GM18870 (cell line): ENCODE data around the gene KRT72.

Experiments used
- ATAC-seq: cut with Tn5 transposase; IDR thresholded peaks from one replicate; pipeline ENCODE4 v1.9.1; 2021; ENCODE audit warnings: moderate library complexity; ENCODE audit not compliant: unreplicated experiment

The KRT72 gene

DNA sequence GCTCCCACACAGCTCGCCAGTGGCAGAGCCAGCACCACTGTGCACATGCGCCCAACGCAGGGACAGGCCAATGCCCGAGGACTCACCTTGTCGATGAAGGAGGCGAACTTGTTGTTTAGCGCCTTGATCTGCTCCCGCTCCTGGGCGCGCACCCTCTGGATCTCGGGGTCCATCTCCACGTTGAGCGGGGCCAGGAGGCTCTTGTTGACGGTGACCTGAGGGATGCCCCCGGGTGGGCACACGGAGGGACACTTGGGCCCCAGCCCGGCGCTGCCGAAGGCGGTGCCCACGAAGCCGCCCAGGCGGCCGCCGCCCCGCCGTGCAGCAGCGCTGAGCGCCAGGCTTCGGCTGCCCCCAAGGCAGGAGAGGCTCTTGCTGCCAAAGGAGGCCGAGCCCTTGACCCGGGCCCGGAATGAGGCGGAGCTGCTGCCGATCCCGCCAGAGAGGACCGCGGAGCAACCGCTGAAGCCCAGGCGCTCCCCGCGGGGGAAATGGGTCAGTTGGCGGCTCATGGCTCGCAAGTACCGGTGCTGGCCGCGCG is at the start of gene KRT72:
Gene KRT72, minus strand, starts transcription at position 523 of the 541 bp plus-strand sequence. Its CDS starts 11 bp downstream, at position 512.
- no peak for ATAC-seq

DNA sequence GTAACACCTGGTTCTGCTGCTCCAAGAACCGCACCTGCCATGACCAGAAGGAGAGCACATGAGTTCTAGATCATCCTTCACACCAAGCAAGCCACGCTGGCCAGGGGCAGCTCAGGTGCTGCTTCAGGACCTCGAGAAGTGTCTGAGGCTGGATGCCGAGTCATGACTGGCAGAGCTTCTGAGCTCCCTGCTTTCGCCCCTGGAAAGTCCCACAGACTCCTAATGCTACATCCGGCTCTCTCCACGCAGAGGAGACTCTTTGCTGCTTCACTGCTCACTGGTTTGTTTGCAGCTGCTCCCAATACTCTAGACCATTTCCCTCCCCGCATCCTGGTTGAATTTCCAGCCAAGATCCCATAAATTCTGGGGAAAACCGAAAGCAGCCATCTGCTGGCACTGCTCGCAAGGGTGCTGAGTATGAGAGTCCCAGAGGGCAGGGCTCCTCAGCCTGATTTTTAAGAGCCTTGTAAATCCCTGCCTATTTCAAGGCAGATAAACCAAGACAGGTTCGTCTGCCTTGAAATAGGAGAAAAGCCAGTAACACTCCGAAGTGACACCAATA is 49.3 kb upstream of the KRT72 start:
- ATAC-seq: no peak

DNA sequence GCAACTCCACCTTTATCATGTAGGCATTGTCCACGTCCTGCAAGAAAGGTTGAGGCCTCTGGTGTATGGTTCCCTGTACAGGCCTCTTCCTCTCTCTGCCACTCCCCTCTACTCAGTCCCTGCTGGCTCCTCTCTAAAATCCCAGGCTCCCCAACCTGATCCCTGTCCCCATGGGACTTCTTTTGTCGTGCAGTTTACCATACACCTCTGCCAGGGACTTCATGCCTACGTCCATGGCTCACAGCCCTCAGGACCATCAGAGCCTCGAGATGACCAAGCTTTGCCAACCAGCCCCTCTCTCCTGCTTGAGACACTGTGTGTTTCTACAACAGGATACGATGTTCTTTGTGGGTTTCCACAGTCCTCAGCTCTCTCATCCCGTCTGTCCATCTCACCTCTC is 47.8 kb upstream of the KRT72 start:
- no peak for ATAC-seq

DNA sequence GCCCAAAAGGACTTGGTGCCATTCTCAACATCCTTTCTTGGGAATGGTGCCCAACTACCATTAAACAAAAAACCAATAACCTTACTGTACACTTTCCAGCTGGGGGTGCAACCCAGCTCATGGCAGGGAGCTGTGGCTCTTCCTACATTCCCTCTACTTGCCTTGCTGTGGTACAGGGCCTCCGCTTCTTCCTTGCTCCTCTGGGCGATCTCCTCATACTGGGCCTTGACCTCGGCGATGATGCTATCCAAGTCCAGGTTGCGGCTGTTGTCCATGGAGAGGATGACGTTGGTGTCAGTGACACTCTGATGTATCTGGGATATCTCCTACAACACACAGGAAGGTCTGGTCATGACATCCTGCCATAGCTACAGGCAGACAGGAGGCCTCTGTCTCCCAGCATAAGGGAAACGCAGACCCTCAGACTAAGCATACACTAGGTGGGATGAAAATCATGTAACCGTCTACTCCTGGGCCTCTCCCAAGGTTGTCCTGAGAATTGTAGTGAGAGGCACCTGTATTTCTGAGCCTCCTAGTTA is 46.8 kb upstream of the KRT72 start:
- no peak for ATAC-seq

DNA sequence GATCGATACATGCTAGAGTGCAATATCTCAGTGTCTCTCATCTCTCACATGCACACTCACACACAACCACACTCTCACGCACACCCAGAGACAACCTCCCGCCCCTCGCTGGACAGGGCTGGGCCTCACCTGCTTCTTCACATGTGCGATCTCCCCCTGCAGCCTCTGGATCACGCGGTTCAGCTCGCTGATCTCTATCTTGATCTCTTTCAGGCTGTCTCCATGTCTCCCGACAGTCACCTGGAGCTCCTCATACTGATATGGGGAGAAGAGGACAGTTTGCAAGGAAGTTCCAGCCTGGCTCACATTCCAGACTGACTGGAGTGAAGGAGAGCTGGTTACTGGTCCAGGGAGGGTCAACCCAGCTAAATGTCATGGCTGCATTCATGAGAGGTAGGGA is 46.3 kb upstream of the KRT72 start:
- ATAC-seq: no peak

DNA sequence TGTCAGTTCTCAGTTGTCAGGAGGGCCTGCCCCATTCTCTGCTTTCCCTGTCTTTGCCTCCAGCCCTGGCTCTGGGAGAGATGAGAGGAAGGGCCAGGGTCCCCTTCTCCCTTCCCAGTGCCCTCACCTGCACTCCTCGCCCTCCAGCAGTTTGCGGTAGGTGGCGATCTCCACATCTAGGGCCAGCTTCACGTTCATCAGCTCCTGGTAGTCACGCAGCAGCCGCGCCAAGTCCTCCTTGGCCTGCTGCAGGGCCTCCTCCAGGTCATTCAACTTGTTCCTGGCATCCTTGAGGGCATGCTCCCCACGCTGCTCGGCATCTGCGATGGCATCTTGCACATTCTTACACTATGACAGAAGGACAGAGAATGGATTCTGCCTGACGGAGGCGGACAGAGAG is 45.4 kb upstream of the KRT72 start:
- ATAC-seq: no peak

DNA sequence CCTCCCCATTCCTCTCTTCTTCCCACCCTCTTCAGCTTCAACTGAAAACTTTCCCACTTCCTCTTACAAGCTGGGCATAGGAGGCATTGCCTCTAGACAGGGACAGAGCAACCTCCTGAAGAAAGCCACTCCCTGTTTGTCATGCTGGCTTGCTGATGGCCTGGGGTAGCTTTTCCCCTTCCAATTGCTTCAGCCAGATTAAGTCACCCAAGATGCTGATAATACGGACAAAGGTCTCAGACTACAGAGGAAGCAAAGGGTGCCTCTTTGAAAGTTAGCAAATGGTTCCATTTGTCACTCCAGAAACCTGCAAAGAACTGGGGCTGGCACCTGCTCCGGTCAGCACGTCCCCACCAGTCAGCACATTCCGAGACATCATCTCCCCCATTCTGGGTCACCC is 44.7 kb upstream of the KRT72 start:
- ATAC-seq: no peak

DNA sequence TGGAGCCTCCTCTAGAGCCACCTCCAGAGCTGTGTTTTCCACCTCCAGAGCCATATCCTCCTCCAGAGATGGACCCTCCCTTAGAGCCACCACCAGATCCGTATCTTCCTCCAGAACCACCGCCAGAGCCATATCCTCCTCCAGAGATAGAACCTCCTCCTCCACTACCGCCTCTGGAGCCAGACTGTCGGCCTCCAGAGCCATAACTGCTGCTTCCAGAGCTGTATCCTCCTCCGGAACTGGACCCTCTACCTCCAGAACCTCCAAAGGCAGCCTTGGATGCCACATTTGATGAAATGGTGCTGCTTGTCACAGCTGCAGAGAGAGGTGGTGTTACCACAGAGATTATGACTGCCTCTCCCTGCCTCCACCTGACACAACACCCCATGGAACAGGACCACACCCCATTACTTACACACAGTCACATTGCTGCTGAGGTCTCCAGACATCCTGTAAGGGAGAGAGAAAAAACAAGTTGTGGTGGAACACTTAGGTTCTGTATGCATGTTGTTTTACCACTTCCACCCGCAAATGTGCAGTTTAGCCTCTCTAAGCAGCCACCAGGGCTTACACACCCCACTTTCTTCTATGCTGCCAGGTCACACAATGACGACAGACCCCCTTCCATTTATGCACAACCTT is 44.0 kb upstream of the KRT72 start:
- ATAC-seq: no peak

DNA sequence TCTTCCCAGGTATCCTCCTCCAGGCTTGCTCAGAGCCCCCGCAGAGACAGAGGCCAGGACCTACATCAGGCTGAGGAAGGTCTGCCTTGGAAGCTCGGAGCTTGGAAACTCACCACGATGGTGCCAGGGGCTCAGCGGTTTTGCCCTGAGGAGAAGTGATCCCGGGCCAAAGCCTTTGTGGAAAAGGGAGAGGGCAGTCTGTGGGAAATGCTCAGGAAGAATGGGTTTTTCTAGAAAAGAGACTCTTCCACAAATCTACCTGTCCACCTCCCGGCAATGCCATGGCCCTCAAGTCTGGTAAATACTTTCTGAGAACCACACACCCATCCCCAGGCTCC is 42.8 kb upstream of the KRT72 start:
- ATAC-seq: no peak

DNA sequence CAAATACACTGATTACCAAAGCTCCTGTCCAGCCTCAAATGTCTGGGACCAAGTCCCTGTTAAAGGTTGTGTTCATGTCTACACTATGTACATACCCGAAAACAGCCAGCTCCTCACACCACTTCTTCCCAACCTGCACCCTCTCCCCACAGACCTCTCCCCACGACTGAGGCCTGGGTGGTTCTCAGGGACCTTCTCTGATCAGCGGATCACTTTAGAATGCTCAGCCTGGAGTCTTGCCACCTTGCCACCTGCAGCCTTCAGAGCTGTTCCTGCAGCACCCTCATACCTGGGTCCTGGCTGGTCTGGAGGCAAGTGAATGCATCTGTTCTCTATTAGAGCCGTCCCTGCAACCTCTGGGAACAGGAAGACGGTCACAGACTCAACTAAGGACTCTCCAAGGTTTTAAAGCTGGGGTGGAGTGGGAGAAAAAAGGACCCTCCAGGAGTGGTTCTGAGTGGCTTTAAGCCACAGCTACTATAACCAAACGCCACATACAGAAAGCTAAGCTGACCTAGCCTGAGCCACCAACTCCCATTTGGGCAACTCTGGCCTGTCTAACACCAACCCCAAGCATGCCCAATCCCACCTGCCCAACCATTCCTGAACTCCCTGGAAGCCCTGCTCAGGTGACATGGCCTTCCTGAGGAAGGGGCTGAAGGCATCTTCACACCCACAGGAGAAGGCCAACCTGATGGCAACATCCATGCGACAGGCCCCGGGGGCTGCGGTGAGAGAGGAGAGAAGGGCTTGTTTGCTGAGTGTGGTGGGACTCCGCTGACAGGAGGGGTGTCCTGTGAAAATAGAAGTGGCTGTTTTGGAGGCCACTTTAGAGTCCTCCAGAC is 42.2 kb upstream of the KRT72 start:
- ATAC-seq: no peak

DNA sequence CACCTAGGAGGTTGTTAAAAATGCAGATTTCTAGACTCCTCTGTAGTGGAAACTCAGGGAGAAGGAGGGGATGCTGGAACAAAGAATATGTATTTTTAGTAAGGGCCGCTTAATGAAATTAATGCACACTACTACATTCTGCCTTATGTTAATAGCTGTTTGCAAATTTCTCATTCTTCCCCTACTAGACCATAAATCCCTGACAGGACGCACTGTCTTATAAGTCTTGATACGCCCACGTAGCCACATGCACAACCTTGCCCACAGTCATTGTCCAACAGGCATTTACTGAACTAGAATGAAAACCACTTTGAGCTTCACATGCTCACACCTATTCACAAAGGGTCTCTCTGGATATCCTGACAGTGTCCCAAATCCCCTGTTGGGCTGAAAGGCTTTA is 40.2 kb upstream of the KRT72 start:
- no peak for ATAC-seq

DNA sequence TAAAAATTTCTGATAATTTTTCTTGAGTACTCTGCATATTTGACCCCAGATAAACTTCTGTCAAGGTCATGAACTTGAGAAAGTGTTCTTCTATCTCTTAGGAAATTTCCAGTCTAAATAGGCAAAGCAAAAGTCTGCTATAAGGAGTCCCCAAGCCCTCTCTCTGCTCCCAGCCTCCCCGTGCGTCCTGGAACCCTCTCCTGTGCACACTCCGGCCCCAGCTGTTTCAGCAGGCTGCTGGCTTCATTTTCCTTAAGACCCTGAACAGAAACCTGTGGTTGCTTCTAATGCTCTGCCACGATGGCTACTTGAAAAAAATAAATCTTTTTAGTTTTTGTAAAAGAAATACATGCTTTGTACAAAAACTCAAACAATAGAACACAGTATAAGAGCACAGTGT is 36.0 kb upstream of the KRT72 start:
- ATAC-seq: no peak

DNA sequence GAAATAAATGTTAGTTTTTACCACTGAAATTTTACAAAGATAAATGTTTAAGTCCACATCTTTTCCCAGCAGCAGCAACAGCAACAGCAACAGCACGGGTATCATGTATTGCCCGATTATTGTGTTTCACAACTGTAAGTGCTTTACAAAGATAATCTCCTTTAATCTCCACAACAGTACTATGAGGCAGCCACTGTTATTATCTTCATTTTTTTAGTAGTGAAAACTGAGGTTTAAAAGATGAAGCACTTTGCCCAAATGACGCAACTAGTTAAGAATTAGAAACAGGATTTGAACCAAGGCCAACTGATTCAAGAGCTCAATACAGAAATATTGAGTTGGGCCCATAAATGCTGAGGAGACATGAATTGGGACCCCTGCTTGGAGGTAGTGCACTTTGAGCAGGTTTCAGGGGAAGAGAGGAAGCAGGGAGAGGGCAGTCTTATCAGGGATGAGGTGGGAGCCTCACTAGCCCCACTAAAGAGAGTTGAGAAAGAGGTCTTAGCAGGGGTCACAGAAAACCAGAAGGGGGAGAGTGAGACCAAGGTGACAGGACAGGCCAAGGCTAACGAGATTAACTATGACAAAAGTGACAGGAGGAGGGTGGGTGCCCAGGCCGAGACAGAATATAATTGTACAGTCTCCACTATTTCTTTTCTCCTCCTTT is 35.5 kb upstream of the KRT72 start:
- no peak for ATAC-seq

DNA sequence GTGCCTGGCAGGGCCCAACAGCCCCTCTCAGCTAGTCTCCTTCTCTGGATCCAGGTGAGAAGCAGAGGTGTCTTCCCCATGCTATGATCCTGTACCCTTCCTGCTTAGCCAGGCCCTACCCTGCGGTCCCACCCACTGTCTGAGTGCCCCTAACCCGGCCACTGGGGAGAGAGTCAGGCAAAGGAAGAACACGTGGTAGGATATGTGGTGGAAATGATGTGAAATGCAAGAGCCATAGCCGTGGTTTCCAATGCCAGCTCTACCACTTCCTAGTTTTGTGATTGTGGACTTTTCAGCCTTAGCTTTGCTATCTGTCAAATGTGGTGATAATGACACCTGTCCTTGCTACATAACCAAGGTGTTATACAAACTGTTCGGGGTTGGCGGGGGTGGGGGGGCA is 34.9 kb upstream of the KRT72 start:
- ATAC-seq: no peak

DNA sequence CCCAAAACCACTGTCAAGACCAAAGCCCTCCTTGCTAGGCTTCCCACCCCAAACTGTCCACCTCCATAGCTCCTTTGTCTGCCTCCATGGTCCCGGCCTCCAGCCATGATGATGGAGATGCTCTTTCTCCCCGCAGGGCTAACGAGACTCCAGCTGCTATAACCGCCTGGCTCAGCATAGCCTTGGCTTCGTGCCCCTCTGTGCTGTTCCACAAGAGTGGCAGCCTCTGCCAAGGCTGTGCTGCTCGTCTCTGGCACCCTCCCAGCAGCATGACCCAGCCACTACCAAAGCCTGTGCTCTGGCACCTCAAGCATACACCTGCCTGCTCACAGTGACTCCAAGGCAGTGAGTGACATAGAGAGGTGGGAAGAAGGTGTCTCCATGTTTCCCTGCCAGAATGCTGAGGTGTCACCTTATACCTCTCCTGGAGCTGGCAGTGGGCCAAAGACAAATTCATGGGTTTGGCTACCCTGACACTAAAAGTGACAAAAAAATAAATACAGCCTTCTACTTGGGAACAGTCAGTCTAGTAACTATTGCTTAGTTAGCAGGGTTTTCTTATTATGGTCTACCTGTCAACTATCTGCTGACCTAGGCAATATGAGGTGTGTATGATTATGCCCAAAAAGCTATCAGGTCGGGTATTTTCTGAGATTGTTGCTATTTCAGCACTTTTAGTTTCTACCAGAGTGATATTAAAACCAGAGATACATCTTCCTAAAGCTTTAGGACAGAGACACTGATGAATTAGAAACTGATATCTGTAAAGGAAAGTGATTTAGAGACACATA is 33.2 kb upstream of the KRT72 start:
- no peak for ATAC-seq

DNA sequence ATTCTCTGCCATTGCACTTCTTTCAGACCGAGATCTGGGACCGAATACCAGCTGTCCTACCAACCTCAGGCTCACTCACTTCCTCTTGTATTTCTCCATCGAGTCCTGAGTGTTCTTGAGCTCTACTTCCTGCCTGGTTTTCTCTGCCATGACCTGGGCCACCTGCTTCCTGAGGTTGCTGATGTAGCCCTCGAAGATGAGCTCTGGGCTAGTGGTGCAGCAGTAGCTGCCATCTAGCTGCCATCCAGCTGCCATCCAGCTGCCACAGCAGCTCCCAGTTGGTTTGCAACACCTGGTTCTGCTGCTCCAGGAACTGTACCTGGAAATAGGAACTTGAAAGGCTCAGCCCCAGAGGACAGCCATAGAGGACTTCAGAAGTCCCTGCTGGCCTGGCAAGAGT is 32.1 kb upstream of the KRT72 start:
- no peak for ATAC-seq

DNA sequence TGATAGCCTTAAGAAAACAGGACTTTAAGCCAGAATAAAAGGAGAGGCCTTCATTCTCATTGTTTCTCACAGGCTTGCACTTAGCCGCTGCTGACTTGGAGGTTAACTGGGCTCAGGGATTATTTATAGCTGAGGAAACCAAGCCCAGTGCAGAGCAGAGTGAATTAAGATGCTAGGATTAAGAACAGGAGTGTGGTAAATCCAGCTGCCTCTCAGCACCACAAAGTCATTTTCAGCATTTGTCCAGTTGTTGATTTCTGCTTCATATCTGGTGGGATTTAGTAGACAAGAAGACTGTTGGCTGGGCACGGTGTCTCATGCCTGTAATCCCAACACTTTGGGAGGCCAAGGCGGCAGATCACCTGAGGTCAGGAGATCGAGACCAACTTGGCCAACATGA is 31.4 kb upstream of the KRT72 start:
- no peak for ATAC-seq

DNA sequence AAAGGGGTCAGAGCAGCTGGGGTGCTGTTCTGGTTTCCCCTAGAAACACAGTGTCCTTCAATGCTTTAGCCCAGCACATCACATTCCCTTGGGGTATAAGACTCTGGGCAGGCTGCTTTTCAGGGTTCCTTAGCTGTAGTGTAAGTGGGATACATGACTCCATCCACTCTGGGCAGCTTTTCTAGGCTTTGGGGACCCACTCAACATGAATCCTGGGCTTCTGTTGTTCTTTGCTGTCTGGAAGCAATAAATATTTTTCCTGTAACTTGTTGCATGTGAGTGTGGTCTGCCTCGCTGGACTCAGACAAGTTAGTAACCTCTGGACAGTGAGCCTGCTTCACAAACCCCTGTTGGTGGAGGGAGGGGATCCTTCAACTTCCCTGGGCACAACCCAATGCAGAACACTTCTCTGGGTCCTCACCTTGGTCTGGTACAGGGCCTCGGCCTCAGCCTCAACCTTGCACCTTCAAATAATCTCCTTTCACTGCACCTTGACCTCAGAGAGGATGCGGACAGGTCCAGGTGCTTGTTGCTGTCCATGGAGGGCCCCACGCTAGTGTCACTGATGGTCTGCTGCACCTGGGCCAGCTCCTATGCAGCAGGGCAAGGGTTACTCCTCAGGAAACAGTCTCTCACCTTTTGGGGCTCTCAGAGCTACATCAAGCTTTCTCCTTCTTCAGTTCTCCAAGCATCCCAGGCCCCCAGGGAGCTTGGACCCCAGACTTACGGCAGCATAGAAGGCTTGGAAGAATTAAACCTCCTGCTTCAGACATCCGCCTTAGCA is 30.6 kb upstream of the KRT72 start:
- no peak for ATAC-seq

DNA sequence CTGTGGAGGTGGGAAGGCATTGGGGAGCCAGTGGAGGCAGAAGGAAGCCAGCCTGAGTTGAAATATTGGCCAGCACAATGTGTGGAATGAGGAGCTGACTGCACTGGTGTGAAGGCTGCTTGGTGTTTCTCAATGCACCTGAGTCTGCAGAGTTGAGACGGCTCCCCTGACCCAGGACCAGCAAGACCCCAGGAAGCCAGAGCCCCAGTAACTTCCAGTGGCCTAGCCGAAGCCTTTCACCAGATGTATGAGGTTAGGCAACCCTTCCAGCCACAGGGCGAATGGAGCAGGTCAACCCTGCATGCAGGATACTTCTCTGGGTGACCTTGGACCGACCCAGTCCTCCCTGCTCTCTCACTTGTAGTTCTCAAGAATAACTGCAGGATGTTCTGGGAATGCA is 30.0 kb upstream of the KRT72 start:
- ATAC-seq: no peak
